ENCODE measurements around the gene JARID2. TPM values are rescaled to one million over a fixed set of nuclear protein-coding genes. Genes with fewer than 3 reads are reported as not detected.

JARID2 gene
- total RNA-seq, 1 experiment from 2014 or later: 180 TPM

GRCh38 chr6:15317934-15318902 is 72.3 kb downstream of the JARID2 start (continued):
- TF ChIP-seq AR (CRISPR knock-in tag; IDR thresholded peaks at IDR 0.05) (no peak), ZNF423 (CRISPR knock-in tag; IDR thresholded peaks at IDR 0.05) (no peak), ZNF263 (CRISPR knock-in tag; IDR thresholded peaks at IDR 0.05; ENCODE audit: low read depth) (no peak), E2F4 (CRISPR knock-in tag; IDR thresholded peaks at IDR 0.05; ENCODE audit: borderline replicate concordance, low read depth) (no peak), ATF6 (CRISPR knock-in tag; IDR thresholded peaks at IDR 0.05) (no peak), E2F1 (CRISPR knock-in tag; IDR thresholded peaks at IDR 0.05) (no peak), GRHL2 (CRISPR knock-in tag; IDR thresholded peaks at IDR 0.05; ENCODE audit: insufficient replicate concordance, severe bottlenecking) (no peak), ZNF317 (CRISPR knock-in tag; IDR thresholded peaks at IDR 0.05; ENCODE audit: borderline replicate concordance, low read depth) (no peak)

- peaks cover 8% of the 10 kb centered on the region for H3K36me3 Mint-ChIP-seq
- no peaks in the 10 kb centered on the region for H3K27me3 Mint-ChIP-seq (ENCODE audit: low read depth)
- H3K9me3 Mint-ChIP-seq: no peaks in the 10 kb centered on the region
- H3K27ac Mint-ChIP-seq: peak overlapping the region; percentile 85
- DNase-seq (ENCODE audit: low spot score) (no peak), ATAC-seq (no peak)
- POLR2A ChIA-PET: no interaction called here
- H3K4me3 Mint-ChIP-seq: no peak overlapping the region
- peaks cover 91% of the 10 kb centered on the region for H3K4me1 Mint-ChIP-seq
- CTCF ChIA-PET: no interaction called here
- TF ChIP-seq KAT7 (CRISPR knock-in tag; IDR thresholded peaks at IDR 0.05; ENCODE audit: borderline replicate concordance) (no peak), ZNF232 (CRISPR knock-in tag; IDR thresholded peaks at IDR 0.05) (no peak), STAT6 (CRISPR knock-in tag; conservative IDR thresholded peaks at IDR 0.05; ENCODE audit: low read depth) (no peak), ZMAT4 (CRISPR knock-in tag; IDR thresholded peaks at IDR 0.05) (no peak), ZNF416 (CRISPR knock-in tag; IDR thresholded peaks at IDR 0.05) (no peak), OVOL2 (CRISPR knock-in tag; IDR thresholded peaks at IDR 0.05; ENCODE audit: borderline replicate concordance) (no peak), PRRX2 (CRISPR knock-in tag; IDR thresholded peaks at IDR 0.05) (no peak), ATF1 (CRISPR knock-in tag; IDR thresholded peaks at IDR 0.05) (no peak), ZNF263 (CRISPR knock-in tag; IDR thresholded peaks at IDR 0.05; ENCODE audit: low read depth) (no peak), MYBL2 (CRISPR knock-in tag; IDR thresholded peaks at IDR 0.05) (no peak), ZNF512 (CRISPR knock-in tag; IDR thresholded peaks at IDR 0.05; ENCODE audit: borderline replicate concordance) (no peak), PREB (CRISPR knock-in tag; IDR thresholded peaks at IDR 0.05; ENCODE audit: borderline replicate concordance) (no peak), CBFB (CRISPR knock-in tag; IDR thresholded peaks at IDR 0.05; ENCODE audit: low read depth) (no peak), ELF4 (CRISPR knock-in tag; IDR thresholded peaks at IDR 0.05; ENCODE audit: low read depth) (no peak)
These were observed 73.8 kb downstream of the JARID2 start for GRCh38 chr6:15319677-15320076.

All from WTC11 (cell line).